ENCODE data around the gene ATAD3C. TPM values are rescaled to one million over a fixed set of nuclear protein-coding genes. Genes with fewer than 3 reads are reported as not detected.
"Not testable (repeated sequence)": the region's sequence is repeated elsewhere in the genome, so short reads cannot be mapped to it uniquely, and the experiment has no call there.

Gene ATAD3C
- total and polyA plus RNA-seq, 2 experiments from 2014 or later: 0.45 to 1.3 TPM

DNA sequence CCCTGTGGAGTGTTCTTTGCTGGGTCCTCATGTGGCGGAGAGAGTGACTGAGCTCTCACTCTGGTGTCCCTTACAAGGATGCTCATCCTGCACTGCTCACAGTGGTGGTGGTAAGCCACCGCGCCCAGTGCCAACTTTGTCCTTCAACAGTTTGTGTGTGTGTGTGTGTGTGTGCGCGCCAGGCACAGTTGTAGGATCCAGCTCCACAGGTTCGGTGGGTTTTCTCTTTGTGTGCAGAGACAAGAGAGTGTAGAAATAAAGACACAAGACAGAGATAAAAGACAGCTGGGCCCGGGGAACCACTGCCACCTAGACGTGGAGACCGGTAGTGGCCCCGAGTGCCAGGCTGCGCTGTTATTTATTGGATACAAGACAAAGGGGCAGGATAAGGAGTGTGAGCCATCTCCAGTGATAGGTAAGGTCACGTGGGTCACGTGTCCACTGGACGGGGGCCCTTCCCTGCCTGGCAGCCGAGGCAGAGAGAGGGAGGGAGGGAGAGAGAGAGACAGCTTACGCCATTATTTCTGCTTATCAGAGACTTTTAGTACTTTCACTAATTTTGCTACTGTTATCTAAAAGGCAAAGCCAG, 55.4 kb downstream of the ATAD3C start:
- DNase-seq (ENCODE audit: low spot score): peak; percentile 77
- H3K27me3 ChIP-seq (ENCODE audit: insufficient read depth); H3K4me2 ChIP-seq; H3K36me3 Mint-ChIP-seq (ENCODE audit: low read depth); H4K20me1 ChIP-seq (replicated peaks; ENCODE audit: insufficient read depth); H3K36me3 ChIP-seq (ENCODE audit: insufficient read depth); H3K4me3 ChIP-seq; H3K4me1 ChIP-seq (ENCODE audit: insufficient read depth); H3K79me2 ChIP-seq (replicated peaks; ENCODE audit: insufficient read depth); H3K4me1 Mint-ChIP-seq; H3K9me2 ChIP-seq (ENCODE audit: insufficient read depth); H2AFZ ChIP-seq; H3F3A ChIP-seq (replicated peaks; ENCODE audit: low read depth); H3K27me3 Mint-ChIP-seq (ENCODE audit: insufficient read depth, low read depth, poor library complexity); H3K9me3 Mint-ChIP-seq: not testable (repeated sequence)
- peak; percentile 77 for ATAC-seq
- H3K4me3 Mint-ChIP-seq: peak overlapping the region; percentile 13; the same call in 2 of the 3 replicates
- TF ChIP-seq, protein P1, sequence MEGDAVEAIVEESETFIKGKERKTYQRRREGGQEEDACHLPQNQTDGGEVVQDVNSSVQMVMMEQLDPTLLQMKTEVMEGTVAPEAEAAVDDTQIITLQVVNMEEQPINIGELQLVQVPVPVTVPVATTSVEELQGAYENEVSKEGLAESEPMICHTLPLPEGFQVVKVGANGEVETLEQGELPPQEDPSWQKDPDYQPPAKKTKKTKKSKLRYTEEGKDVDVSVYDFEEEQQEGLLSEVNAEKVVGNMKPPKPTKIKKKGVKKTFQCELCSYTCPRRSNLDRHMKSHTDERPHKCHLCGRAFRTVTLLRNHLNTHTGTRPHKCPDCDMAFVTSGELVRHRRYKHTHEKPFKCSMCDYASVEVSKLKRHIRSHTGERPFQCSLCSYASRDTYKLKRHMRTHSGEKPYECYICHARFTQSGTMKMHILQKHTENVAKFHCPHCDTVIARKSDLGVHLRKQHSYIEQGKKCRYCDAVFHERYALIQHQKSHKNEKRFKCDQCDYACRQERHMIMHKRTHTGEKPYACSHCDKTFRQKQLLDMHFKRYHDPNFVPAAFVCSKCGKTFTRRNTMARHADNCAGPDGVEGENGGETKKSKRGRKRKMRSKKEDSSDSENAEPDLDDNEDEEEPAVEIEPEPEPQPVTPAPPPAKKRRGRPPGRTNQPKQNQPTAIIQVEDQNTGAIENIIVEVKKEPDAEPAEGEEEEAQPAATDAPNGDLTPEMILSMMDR (conservative IDR thresholded peaks at IDR 0.05; ENCODE audit: low read depth in 2 of 2): peak; percentile 54 to 71
- H3K27ac Mint-ChIP-seq: peak overlapping the region; percentile 64
- H3K27ac ChIP-seq (ENCODE audit: low read depth): peak overlapping the region; percentile 72; the same call in 1 of the 2 replicates

DNA sequence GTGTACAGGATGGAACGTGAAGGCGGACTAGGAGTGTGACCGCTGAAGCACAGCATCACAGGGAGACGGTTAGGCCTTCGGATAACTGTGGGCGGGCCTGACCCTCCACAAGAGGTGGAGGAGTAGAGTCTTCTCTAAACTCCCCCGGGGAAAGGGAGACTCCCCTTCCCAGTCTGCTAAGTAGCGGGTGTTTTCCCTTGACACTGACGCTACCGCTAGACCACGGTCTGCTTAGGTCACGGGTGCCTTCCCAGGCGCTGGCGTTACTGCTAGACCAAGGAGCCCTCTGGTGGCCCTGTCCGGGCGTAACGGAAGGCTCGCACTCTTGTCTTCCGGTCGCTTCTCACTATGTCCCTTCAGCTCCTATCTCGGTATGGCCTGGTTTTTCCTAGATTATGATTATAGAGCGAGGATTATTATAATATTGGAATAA, 55.9 kb downstream of the ATAD3C start:
- not testable (repeated sequence) for H3K9me2 ChIP-seq (ENCODE audit: insufficient read depth); DNase-seq (ENCODE audit: low spot score); H3F3A ChIP-seq (replicated peaks; ENCODE audit: low read depth); H3K27me3 ChIP-seq (ENCODE audit: insufficient read depth); H3K4me3 ChIP-seq; H3K4me2 ChIP-seq; H3K27me3 Mint-ChIP-seq (ENCODE audit: insufficient read depth, low read depth, poor library complexity); H3K27ac Mint-ChIP-seq; H3K36me3 Mint-ChIP-seq (ENCODE audit: low read depth); H2AFZ ChIP-seq; H3K36me3 ChIP-seq (ENCODE audit: insufficient read depth); H3K4me1 ChIP-seq (ENCODE audit: insufficient read depth); H3K79me2 ChIP-seq (replicated peaks; ENCODE audit: insufficient read depth); H3K4me3 Mint-ChIP-seq; H3K9me3 Mint-ChIP-seq; H4K20me1 ChIP-seq (replicated peaks; ENCODE audit: insufficient read depth); H3K4me1 Mint-ChIP-seq; H3K27ac ChIP-seq (ENCODE audit: low read depth)
- ATAC-seq: peak; percentile 60
- TF ChIP-seq, protein P1 (conservative IDR thresholded peaks at IDR 0.05; ENCODE audit: low read depth in 2 of 2): peak; percentile 30; a peak in 2 of 4 replicates

DNA sequence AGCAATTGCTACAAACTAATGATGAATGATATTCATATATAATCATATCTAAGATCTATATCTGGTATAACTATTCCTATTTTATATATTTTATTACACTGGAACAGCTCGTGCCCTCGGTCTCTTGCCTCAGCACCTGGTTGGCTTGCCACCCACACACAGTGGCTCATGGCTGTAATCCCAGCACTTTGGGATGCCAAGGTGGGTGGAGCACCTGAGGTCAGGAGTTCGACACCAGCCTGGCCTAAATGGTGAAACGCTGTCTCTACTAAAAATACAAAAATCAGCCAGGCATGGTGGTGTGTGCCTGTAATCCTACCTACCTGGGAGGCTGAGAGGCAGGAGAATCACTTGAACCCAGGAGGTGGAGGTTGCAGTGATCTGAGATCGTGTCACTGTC, 56.3 kb downstream of the ATAD3C start:
- not testable (repeated sequence) for ATAC-seq, H3K4me3 ChIP-seq

More for the DNA sequence above, 56.3 kb downstream of the ATAD3C start:
- H4K20me1 ChIP-seq (replicated peaks; ENCODE audit: insufficient read depth); H3K79me2 ChIP-seq (replicated peaks; ENCODE audit: insufficient read depth); H3K27me3 ChIP-seq (ENCODE audit: insufficient read depth); H3F3A ChIP-seq (replicated peaks; ENCODE audit: low read depth); H3K4me2 ChIP-seq; H3K27me3 Mint-ChIP-seq (ENCODE audit: insufficient read depth, low read depth, poor library complexity); H3K4me1 Mint-ChIP-seq; H3K27ac ChIP-seq (ENCODE audit: low read depth); H3K9me3 Mint-ChIP-seq; DNase-seq (ENCODE audit: low spot score); H2AFZ ChIP-seq; H3K36me3 Mint-ChIP-seq (ENCODE audit: low read depth); H3K4me1 ChIP-seq (ENCODE audit: insufficient read depth); H3K27ac Mint-ChIP-seq; H3K9me2 ChIP-seq (ENCODE audit: insufficient read depth); H3K36me3 ChIP-seq (ENCODE audit: insufficient read depth); H3K4me3 Mint-ChIP-seq: not testable (repeated sequence)

Measured in GM23338 (cell line).